Transverse colon (tissue), 4 donors: ENCODE data around the gene TARS3. TPM values are rescaled to one million over a fixed set of nuclear protein-coding genes. Genes with fewer than 3 reads are reported as not detected.

ENCODE experiments used
- DNase-seq: peaks from one replicate; pipeline ENCODE4 v3.0.0-alpha.2; 2019
- H3K27ac ChIP-seq, 4 donors: fragments of 200-600 bp; sonication (generic); 2 replicates each; pipeline ENCODE4 v1.5.1; 2016 to 2018; ENCODE audit warnings: inconsistent platforms in 4 of 4
- H3K27me3 ChIP-seq: fragments of 200-600 bp; sonication (generic); 2 replicates; pipeline ENCODE4 v1.5.1; 2017; ENCODE audit warnings: inconsistent platforms
- H3K36me3 ChIP-seq, 4 donors: fragments of 200-600 bp; sonication (generic); 2 replicates each; pipeline ENCODE4 v1.5.1; 2017 to 2019; ENCODE audit warnings: inconsistent platforms in 4 of 4
- H3K4me1 ChIP-seq, 4 donors: fragments of 200-600 bp; sonication (generic); 2 replicates each; pipeline ENCODE4 v1.5.1; 2017 to 2020; ENCODE audit warnings: inconsistent platforms in 4 of 4
- H3K4me3 ChIP-seq, 4 donors: fragments of 200-600 bp; sonication (generic); 1 replicate in 1 of 4; 2 replicates in 3 of 4; pipeline versions ENCODE4 v1.5.1 to v1.6.1; 2017 to 2019; ENCODE audit warnings: inconsistent platforms in 4 of 4
- H3K9me3 ChIP-seq, 2 donors: fragments of 200-600 bp; sonication (generic); 2 replicates each; pipeline ENCODE4 v1.5.1; 2017 to 2019; ENCODE audit warnings: inconsistent platforms in 2 of 2
- EP300 ChIP-seq: sonication (generic); formaldehyde crosslinking; IDR thresholded peaks from one replicate; pipeline ENCODE4 v1.6.1; 2017; ENCODE audit warnings: antibody characterized with exemption, low read depth
- POLR2A ChIP-seq: fragments of 450-650 bp; IDR thresholded peaks from one replicate; pipeline ENCODE4 v1.6.1; 2016; ENCODE audit warnings: antibody characterized with exemption, mild to moderate bottlenecking, moderate library complexity
- POLR2AphosphoS5 ChIP-seq, 3 donors: sonication (generic); formaldehyde crosslinking; IDR thresholded peaks; one replicate each; pipeline ENCODE4 v1.6.1; 2016; ENCODE audit warnings: antibody characterized with exemption in 3 of 3
- WGBS, 2 donors: methylation state at CpG; one replicate each; pipeline ENCODE4 v1.1.5; 2018; ENCODE audit warnings: low coverage in 1 of 2; 5-methylcytosine and 5-hydroxymethylcytosine counted together
- in situ Hi-C, 4 donors: fragments of 200-750 bp; cut with MboI; loops; one replicate each; pipeline versions ENCODE4 v1.15.0 to v1.15.1; 2017; ENCODE audit warnings: low sequenced_read_pairs in 3 of 4, low pct_ligation_motif_present in 1 of 4, low pct_unique_long_range_greater_than_20kb in 1 of 4
- intact Hi-C: fragments of 100-400 bp; cut with DNase I; formaldehyde crosslinking; loops from one replicate; pipeline ENCODE4 v1.15.1; 2023; ENCODE audit warnings: low total_unique reads
- total RNA-seq, 4 donors: library from RNA; depleted of rRNA; stranded (reverse); fragments of >200 nt; gene quantifications; one replicate each; pipeline ENCODE4 v1.1.0, GENCODE V29; 2016
- TF ChIP-seq, protein P1 (sequence below), 5 experiments: fragments of 200-600 bp in 3 of 5; fragments of 450-650 bp in 2 of 5; sonication (generic) in 3 of 5; IDR thresholded peaks; 1 replicate in 2 of 5; 2 replicates in 3 of 5; pipeline ENCODE4 v1.5.1; 2016 to 2017; ENCODE audit warnings: antibody characterized with exemption in 5 of 5, inconsistent platforms in 3 of 5, mild to moderate bottlenecking in 2 of 5, moderate library complexity in 1 of 5

TARS3 gene
- total RNA-seq, 4 donors from 2014 or later: 11.7 to 55.7 (median 15.0) TPM

- H3K4me3 ChIP-seq: peak overlapping the region in 2 of 4 donors; percentile 88 to 89
- no peaks in the 10 kb centered on the region for H3K27me3 ChIP-seq
- peaks cover 0 to 22% (median 9%) of the 10 kb centered on the region in 4 donors for H3K36me3 ChIP-seq
- WGBS, 2 donors: 41 to 75% methylated on average over 2 to 8 of the region's 8 CpGs
- no peaks in the 10 kb centered on the region for H3K9me3 ChIP-seq
- peaks cover 5 to 13% (median 12%) of the 10 kb centered on the region in 4 donors for H3K4me1 ChIP-seq
- intact Hi-C loops (no loop called here), in situ Hi-C loops (no loop called here)
- DNase-seq: no peak
- TF ChIP-seq, protein P1, sequence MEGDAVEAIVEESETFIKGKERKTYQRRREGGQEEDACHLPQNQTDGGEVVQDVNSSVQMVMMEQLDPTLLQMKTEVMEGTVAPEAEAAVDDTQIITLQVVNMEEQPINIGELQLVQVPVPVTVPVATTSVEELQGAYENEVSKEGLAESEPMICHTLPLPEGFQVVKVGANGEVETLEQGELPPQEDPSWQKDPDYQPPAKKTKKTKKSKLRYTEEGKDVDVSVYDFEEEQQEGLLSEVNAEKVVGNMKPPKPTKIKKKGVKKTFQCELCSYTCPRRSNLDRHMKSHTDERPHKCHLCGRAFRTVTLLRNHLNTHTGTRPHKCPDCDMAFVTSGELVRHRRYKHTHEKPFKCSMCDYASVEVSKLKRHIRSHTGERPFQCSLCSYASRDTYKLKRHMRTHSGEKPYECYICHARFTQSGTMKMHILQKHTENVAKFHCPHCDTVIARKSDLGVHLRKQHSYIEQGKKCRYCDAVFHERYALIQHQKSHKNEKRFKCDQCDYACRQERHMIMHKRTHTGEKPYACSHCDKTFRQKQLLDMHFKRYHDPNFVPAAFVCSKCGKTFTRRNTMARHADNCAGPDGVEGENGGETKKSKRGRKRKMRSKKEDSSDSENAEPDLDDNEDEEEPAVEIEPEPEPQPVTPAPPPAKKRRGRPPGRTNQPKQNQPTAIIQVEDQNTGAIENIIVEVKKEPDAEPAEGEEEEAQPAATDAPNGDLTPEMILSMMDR (IDR thresholded peaks at IDR 0.05): no peak
- no peak for TF ChIP-seq POLR2AphosphoS5 (IDR thresholded peaks at IDR 0.05)
- TF ChIP-seq POLR2A: no peak
- H3K27ac ChIP-seq: peak overlapping the region; percentile 59 to 98 (median 94)
These were observed 367 bp upstream of the TARS3 start for GRCh38 chr15:101724675-101725005.

DNA sequence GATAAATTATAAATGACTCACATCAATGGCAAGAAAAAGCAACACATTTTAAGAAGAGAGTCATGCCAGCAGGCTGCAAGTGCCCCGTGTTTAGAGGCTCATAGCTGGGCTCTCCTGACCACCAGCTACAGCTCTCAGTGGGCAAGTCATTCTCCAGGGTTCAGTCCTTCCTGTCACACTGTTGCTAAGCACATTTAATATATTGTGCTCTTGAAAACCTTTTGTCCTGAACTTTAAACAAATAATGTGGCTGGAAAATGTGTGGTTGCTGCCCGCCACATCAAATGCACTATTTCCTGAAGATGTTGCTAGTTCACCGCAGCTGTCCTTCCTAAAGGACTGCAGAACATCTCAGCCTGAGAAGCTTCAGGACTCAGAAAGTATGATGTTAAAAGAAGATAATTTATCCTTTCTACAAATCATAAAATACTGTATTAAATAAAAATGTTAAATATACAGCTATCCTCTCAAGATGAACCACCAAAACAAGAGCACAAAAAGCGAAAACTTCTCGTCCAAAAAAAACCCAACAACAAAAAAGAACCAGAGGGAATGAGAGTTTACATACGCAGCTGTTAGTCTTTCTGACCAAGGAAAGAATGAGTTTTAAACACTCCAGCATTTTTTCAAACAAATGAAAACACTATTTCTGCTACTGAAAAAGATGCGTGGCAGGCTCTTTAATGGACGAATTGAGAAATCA lies 951 bp downstream of the TARS3 start:
- no peak for TF ChIP-seq POLR2A
- peak in 1 of 3 donors; percentile 60 for TF ChIP-seq POLR2AphosphoS5 (IDR thresholded peaks at IDR 0.05)
- TF ChIP-seq EP300: no peak
- no peaks in the 10 kb centered on the region for H3K27me3 ChIP-seq
- H3K27ac ChIP-seq: peak overlapping the region; percentile 91 to 98 (median 95)
- H3K9me3 ChIP-seq: no peaks in the 10 kb centered on the region
- H3K4me1 ChIP-seq: peaks cover 5 to 13% (median 12%) of the 10 kb centered on the region in 4 donors
- peak overlapping the region; percentile 43 to 89 (median 86) for H3K4me3 ChIP-seq
- 1 to 4% methylated on average over 7 to 8 of the region's 8 CpGs for WGBS, 2 donors
- in situ Hi-C loops (no loop called here), intact Hi-C loops (no loop called here)
- peaks cover 0 to 28% (median 12%) of the 10 kb centered on the region in 4 donors for H3K36me3 ChIP-seq
- peak; percentile 54 for DNase-seq

- WGBS, 2 donors: 83 to 91% methylated on average over 1 to 3 of the region's 3 CpGs
- in situ Hi-C loops: no loop called here
- DNase-seq: no peak
- no peaks in the 10 kb centered on the region for H3K9me3 ChIP-seq
- H3K27ac ChIP-seq: no peak overlapping the region
- H3K27me3 ChIP-seq: no peaks in the 10 kb centered on the region
- intact Hi-C loops: no loop called here
- peaks cover 0 to 34% (median 16%) of the 10 kb centered on the region in 4 donors for H3K36me3 ChIP-seq
- TF ChIP-seq POLR2A: no peak
- TF ChIP-seq EP300: no peak
- no peak for TF ChIP-seq POLR2AphosphoS5 (IDR thresholded peaks at IDR 0.05)
- TF ChIP-seq, protein P1 (IDR thresholded peaks at IDR 0.05): no peak
- peaks cover 5 to 9% (median 8%) of the 10 kb centered on the region in 4 donors for H3K4me1 ChIP-seq
- H3K4me3 ChIP-seq: no peak overlapping the region
These were observed 5.4 kb downstream of the TARS3 start for GRCh38 chr15:101718896-101719295.

GRCh38 chr15:101712078-101712477 lies 12.2 kb downstream of the TARS3 start:
- no peak for TF ChIP-seq POLR2A
- TF ChIP-seq, protein P1 (IDR thresholded peaks at IDR 0.05): no peak
- TF ChIP-seq EP300: no peak
- TF ChIP-seq POLR2AphosphoS5 (IDR thresholded peaks at IDR 0.05): no peak
- H3K36me3 ChIP-seq: peaks cover 0 to 25% (median 7%) of the 10 kb centered on the region in 4 donors
- intact Hi-C loops (no loop called here), in situ Hi-C loops (no loop called here)
- H3K27me3 ChIP-seq: no peaks in the 10 kb centered on the region
- 93 to 100% methylated on average over 2 to 6 of the region's 6 CpGs for WGBS, 2 donors
- no peak overlapping the region for H3K4me3 ChIP-seq
- H3K27ac ChIP-seq: no peak overlapping the region
- DNase-seq: no peak
- H3K4me1 ChIP-seq: no peaks in the 10 kb centered on the region
- H3K9me3 ChIP-seq: no peaks in the 10 kb centered on the region
